ENCODE data around the gene TST. TPM values are rescaled to one million over a fixed set of nuclear protein-coding genes. Genes with fewer than 3 reads are reported as not detected.

The TST gene
- total and polyA plus RNA-seq, 2 of the 8 experiments (the other 6 are each of a cell fraction or from before 2014, with no cell fraction given) = 22.6 to 61.6 TPM

- Histone ChIP-seq H4K5ac (ENCODE audit: insufficient read length, low read depth, low read length) (no peak overlapping the region), H3K18ac (ENCODE audit: extremely low read depth, low read length) (no peak overlapping the region), H2BK20ac (ENCODE audit: low read length) (no peak overlapping the region), H2BK15ac (ENCODE audit: low read length) (no peak overlapping the region), H3K23ac (ENCODE audit: insufficient read length) (no peak overlapping the region), H3K23me2 (ENCODE audit: low read depth, low read length) (no peaks in the 10 kb centered on the region), H4K91ac (replicated peaks; ENCODE audit: insufficient read length, low read length) (no peak overlapping the region), H3K4me2 (ENCODE audit: insufficient read depth in 1 of 2, low read depth in 2 of 2, low read length in 2 of 2) (no peak overlapping the region), H3K27ac (ENCODE audit: low read depth, low read length) (no peak overlapping the region), H2BK120ac (replicated peaks; ENCODE audit: low read depth, low read length) (no peak overlapping the region), H3K14ac (ENCODE audit: insufficient read length) (no peak overlapping the region), H2AFZ (ENCODE audit: low read length) (no peak overlapping the region), H3K4me3 (ENCODE audit: extremely low read depth in 1 of 4, insufficient read depth in 2 of 4, low read depth in 3 of 4, low read length in 4 of 4) (no peak overlapping the region), H3K9me3 (ENCODE audit: insufficient read depth in 2 of 2, low read depth in 1 of 2, low read length in 1 of 2) (no peaks in the 10 kb centered on the region), H3K56ac (replicated peaks; ENCODE audit: insufficient read length, low read depth, low read length) (no peak overlapping the region), H4K20me1 (replicated peaks in 1 of 2; ENCODE audit: control insufficient read depth in 1 of 2, insufficient read depth in 2 of 2, low read length in 2 of 2) (peaks cover 4 to 14% of the 10 kb centered on the region in 2 experiments), H4K8ac (ENCODE audit: extremely low read depth, insufficient read depth, low read length) (no peak overlapping the region), H2AK5ac (ENCODE audit: low read depth, low read length) (no peak overlapping the region), H3K79me1 (ENCODE audit: low read depth, low read length) (no peaks in the 10 kb centered on the region), H3K4ac (replicated peaks; ENCODE audit: insufficient read length, low read depth, low read length) (no peak overlapping the region), H2BK5ac (ENCODE audit: low read depth, low read length) (no peak overlapping the region), H2BK12ac (ENCODE audit: low read depth, low read length) (no peak overlapping the region), H3K36me3 (ENCODE audit: control insufficient read depth in 2 of 4, insufficient read depth in 4 of 4, low read length in 3 of 4) (peaks cover 0 to 36% (median 11%) of the 10 kb centered on the region in 4 experiments; a peak in 7 of 8 replicates), H3K27me3 (replicated peaks in 1 of 4; ENCODE audit: control insufficient read depth in 3 of 4, extremely low read depth in 1 of 4, insufficient read depth in 3 of 4, low read length in 3 of 4) (no peaks in the 10 kb centered on the region), H3K79me2 (ENCODE audit: control insufficient read depth in 1 of 2, insufficient read depth in 2 of 2, low read length in 2 of 2) (no peaks in the 10 kb centered on the region), H3K9ac (replicated peaks in 1 of 4; ENCODE audit: extremely low read depth in 1 of 4, low read depth in 3 of 4, low read length in 3 of 4) (no peak overlapping the region), H3K4me1 (replicated peaks in 1 of 4; ENCODE audit: control insufficient read depth in 3 of 4, insufficient read depth in 4 of 4, low read length in 3 of 4) (peaks cover 0 to 11% (median 6%) of the 10 kb centered on the region in 4 experiments; a peak in 5 of 7 replicates)
- POLR2A ChIA-PET (ENCODE audit: partially characterized antibody) = interaction anchor here (1.2 to 5.0 kb wide), 4 partner anchors 12 to 70 kb away, joined by 3 to 33 read pairs (median 8); partner anchors contain the start of genes MPST and TST
- 83% methylated on average over 14 of the region's 14 CpGs; no CpG with 5 or more reads in 1 of the 2 experiments for WGBS, 2 experiments (ENCODE audit: extremely low coverage in 1 of 2, insufficient coverage in 1 of 2, insufficient read length in 1 of 2, insufficient replicate concordance in 2 of 2, low coverage in 1 of 2, low lambda C conversion rate in 2 of 2, missing lambda C conversion rate in 1 of 2)
- CTCF ChIA-PET (ENCODE audit: partially characterized antibody) = interaction anchor here (0.6 to 5.7 kb wide), 18 partner anchors 9 to 322 kb away, joined by 3 to 56 read pairs (median 4); partner anchors contain the start of genes MPST and TST
- TF ChIP-seq GTF2F1 (IDR thresholded peaks at IDR 0.05; ENCODE audit: borderline replicate concordance, low read depth, low read length) (no peak), TAF1 (IDR thresholded peaks at IDR 0.05; ENCODE audit: low read depth, low read length) (no peak), RAD21 (IDR thresholded peaks at IDR 0.05 in 1 of 2, conservative IDR thresholded peaks at IDR 0.05 in 1 of 2; ENCODE audit: low read depth in 2 of 2, low read length in 2 of 2) (peak; percentile 20 to 38; a peak in 3 of 4 replicates), TBP (IDR thresholded peaks at IDR 0.05; ENCODE audit: low read depth, low read length) (no peak), SP4 (IDR thresholded peaks at IDR 0.05; ENCODE audit: low read length) (no peak), POU5F1 (IDR thresholded peaks at IDR 0.05; ENCODE audit: low read depth, low read length) (no peak), CTBP2 (IDR thresholded peaks at IDR 0.05; ENCODE audit: borderline replicate concordance, insufficient read depth, insufficient read length, low read length) (no peak), CTCF (IDR thresholded peaks at IDR 0.05; ENCODE audit: control extremely low read depth in 1 of 3, insufficient read depth in 1 of 3, low read depth in 1 of 3, low read length in 3 of 3) (peak; percentile 34 to 46 (median 44); a peak in 3 of 4 replicates), POLR2AphosphoS5 (IDR thresholded peaks at IDR 0.05; ENCODE audit: low read depth, low read length) (no peak)
- DNase-seq (ENCODE audit: low read depth in 1 of 2, low spot score in 2 of 2) (peak in 1 of 2 experiments; percentile 56), FAIRE-seq (no peak)
Measured at GRCh38 chr22:37030560-37031281, 11.5 kb upstream of the TST start.

All from H1 (cell line).